ENCODE measurements around the gene STK25.
"Not testable (repeated sequence)": the region's sequence is repeated elsewhere in the genome, so short reads cannot be mapped to it uniquely, and the experiment has no call there.

The STK25 gene

DNA sequence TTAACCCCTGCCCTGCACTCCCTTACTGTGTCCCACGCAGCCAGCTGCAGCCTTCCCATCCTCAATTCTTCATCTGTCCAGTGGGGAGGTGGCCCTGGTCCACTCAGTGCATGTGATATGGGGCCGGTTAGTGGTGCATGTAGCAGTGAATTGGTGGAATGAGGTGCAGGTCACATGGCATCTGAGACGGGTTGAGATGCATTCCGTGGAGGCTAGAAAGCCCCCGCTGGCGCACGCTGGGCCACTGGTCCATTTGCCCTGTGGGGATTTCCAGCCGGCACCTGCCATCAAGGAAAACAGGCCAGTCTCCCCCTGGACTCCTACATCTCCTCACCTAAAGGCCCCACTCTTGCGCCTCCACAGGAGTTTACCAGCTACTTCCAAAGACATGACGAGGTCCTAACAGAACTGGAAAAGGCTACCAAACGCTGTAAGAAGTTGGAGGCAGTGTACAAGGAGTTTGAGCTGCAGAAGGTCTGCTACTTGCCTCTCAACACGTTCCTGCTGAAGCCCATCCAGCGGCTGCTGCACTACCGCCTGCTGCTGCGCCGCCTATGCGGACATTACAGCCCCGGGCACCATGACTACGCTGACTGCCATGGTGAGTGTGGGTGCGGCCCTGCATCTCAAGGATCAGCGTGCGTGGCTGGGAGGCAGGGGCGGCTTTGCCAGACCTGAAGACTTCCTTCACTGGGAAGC, 40.5 kb downstream of the STK25 start:
- no peak for DNase-seq (ENCODE audit: low read depth in 2 of 2, low spot score in 1 of 2)

DNA sequence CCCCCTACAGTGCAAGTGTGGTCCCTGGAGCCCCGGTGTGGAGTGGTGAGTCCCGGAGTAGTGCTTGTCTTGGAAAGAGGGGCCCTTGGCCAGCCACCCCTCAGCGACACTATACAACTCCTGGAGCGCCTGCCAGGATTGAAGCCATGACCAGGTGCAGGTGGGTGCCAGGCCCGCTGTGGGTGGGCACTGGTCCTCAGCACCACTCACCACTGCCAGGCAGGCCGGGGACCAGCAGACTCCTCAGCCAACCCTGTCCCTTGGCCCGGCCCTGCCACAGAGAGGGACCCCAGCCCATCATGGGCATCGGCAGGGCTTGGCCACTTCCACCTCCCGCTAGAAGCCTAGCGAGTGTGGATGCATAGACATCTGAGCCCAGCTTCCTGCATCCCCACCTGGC, 42.2 kb downstream of the STK25 start:
- no peak for DNase-seq (ENCODE audit: low read depth in 2 of 2, low spot score in 1 of 2)

- DNase-seq (ENCODE audit: low read depth in 2 of 2, low spot score in 1 of 2): no peak
These were observed 42.8 kb downstream of the STK25 start for GRCh38 chr2:241465543-241465942.

- no peak for DNase-seq (ENCODE audit: low read depth in 2 of 2, low spot score in 1 of 2)
These were observed 44.9 kb downstream of the STK25 start for GRCh38 chr2:241463276-241464135.

GRCh38 chr2:241461693-241462677, 46.4 kb downstream of the STK25 start:
- DNase-seq (ENCODE audit: low read depth in 2 of 2, low spot score in 1 of 2): no peak

DNA sequence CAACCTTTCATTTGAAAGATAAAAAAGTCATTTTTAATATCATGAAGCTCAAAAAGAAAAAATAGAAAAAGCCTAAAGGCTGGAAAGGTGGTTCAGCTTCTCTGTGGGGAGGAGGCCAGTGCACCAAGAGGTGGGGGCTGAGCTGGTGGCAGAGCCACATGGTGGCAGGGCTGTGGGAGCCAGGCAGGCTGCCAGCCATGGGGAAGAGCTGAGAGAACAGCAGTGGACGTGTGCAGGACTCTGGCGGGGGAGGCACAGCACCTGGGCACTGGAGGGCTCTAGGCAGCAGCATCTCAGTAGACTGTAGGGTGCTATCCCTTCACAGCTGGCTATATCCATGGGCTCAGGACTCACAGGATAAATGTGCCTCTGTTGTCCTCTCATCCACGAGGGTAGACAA, 47.8 kb downstream of the STK25 start:
- no peak for DNase-seq (ENCODE audit: low read depth in 2 of 2, low spot score in 1 of 2)

GRCh38 chr2:241459520-241459919, 48.9 kb downstream of the STK25 start:
- DNase-seq (ENCODE audit: low read depth in 2 of 2, low spot score in 1 of 2): no peak

- no peak for DNase-seq (ENCODE audit: low read depth in 2 of 2, low spot score in 1 of 2)
These were observed 49.7 kb downstream of the STK25 start for GRCh38 chr2:241458687-241459086.

- DNase-seq (ENCODE audit: low read depth in 2 of 2, low spot score in 1 of 2): no peak
These were observed 51.8 kb downstream of the STK25 start for GRCh38 chr2:241456546-241456945.

DNA sequence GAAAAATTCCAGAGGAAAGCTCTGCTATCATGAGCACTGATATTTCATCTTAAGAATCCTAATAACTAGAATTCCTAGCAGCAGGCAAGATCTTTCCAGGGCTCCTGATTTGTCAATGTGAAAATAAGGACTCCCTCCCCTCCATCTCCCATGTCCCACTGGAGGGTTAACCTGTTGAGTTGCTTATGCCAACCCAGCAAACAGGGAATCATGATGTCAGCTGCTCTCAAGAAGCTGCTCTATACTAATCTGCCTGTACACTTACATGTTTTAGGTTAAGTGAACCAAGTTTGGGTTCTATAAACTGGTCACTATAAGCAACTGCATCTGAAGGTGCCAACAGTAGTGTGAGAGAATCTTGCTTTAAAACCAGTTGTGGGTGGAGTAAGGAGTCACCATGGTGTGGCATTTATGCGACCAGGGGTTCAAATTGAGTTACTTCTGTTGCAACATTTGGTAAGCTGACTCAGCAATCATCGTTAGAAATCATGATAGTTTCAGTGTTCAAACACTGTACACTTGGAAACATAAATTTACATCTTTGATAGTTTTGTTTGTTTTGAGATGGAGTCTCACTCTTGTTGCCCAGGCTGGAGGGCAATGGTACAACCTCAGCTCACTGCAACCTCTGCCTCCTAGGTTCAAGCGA, 53.4 kb downstream of the STK25 start:
- no peak for DNase-seq (ENCODE audit: low read depth in 2 of 2, low spot score in 1 of 2)

DNA sequence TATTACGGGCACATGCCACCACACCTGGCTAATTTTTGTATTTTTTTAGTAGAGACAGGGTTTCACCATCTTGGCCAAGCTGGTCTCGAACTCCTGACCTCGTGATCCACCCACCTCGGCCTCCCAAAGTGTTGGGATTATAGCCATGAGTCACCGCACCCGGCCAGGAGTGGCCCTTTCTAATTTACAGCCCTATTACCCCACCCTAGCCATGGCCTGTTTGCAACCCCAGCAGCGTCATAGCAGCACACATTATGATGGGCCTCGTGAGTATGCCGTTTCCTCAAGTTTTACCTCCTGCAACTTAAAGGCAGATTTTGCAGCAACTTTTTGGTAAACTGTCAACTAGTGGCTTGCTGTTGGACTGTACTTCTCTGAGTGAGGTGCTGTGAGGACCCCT, 54.5 kb downstream of the STK25 start:
- not testable (repeated sequence) for DNase-seq (ENCODE audit: low read depth in 2 of 2, low spot score in 1 of 2)

GRCh38 chr2:241451840-241452506, 56.4 kb downstream of the STK25 start:
- no peak for DNase-seq (ENCODE audit: low read depth in 2 of 2, low spot score in 1 of 2)

DNA sequence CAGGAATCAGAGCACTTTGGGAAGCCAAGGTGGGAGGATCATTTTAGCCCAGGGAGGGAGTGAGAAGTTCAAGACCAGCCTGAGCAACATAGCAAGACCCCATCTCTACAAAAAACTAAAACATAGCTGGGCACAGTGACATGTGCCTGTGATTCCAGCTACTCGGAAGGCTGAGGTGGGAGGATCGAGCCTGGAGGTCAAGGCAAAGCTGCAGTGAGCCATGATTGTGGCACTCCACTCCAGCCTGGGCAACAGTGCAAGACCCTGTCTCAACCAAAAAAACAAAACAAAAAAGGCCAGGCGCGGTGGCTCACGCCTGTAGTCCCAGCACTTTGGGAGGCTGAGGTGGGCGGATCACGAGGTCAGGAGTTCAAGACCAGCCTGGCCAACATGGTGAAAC, 58.3 kb downstream of the STK25 start:
- not testable (repeated sequence) for DNase-seq (ENCODE audit: low read depth in 2 of 2, low spot score in 1 of 2)

DNA sequence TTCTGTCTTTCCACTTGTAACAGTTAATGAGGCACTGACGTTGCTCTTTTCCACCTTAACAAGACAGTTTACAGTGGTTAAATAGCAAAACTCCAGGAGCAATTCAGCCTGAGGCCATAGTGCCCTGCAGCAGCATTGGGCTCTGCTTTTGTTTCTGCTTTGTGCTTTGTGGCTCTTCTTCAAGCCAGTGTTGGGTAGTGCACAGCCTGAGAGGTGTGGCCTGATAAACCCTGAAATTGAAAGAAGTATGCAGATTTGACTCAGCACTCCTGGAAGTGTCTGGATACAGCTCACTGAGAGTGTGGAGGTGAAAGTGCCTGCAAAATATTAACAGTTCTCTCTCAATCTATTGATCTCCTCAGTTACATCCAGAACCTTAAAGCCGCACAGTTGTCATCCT, 63.0 kb downstream of the STK25 start:
- no peak for DNase-seq (ENCODE audit: low read depth in 2 of 2, low spot score in 1 of 2)

DNA sequence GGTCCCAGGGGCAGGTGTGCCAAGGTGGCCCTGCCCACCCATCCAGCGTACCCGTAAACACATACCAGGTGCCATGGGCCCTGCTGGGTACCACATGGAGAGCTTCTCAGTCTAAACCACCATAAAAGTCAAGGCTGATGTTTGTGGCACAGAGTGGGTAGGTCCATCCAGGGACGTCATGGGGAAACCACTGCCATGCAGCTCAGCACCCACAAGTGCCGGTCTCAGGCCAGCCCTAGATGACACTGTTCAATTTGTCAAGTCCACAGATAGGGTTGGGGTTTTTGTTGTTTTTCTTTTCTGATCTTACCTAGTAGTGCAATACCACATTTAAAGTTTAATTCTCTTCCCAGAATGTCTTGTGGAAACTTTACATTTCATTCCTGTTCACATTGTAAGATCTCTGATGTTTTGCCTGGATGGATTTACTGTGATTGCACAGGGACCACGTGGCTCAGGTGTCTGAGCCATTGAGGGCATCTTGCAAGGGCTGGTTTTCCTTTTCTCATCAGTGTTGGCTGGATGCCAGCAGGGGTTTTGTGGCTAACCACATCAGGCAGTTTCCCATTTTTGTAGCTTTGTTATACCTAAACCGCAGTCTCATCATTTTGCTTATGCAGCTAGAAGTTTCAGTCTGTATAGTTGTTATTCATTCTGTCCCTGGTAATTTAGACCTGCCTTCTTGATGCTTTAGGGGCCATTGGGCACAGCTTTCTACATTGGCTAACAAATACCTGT, 64.7 kb downstream of the STK25 start:
- DNase-seq (ENCODE audit: low read depth in 2 of 2, low spot score in 1 of 2): peak; percentile 79 to 92

All from stimulated activated CD8-positive, alpha-beta memory T cell treated with anti-CD3 and anti-CD28 coated beads, Interleukin-4, amount 100 ng/mL, for 4 hours (primary cell).